ENCODE measurements around the gene C10orf120.

GRCh38 chr10:122649903-122650302 is 49.7 kb downstream of the C10orf120 start:
- TF ChIP-seq CTCF (conservative IDR thresholded peaks at IDR 0.05; ENCODE audit: low read length) (no peak), EZH2phosphoT487 (IDR thresholded peaks at IDR 0.05; ENCODE audit: borderline replicate concordance) (no peak)
